HTERT RPE-1 (cell line): ENCODE data around the gene GLUD2.
"Not testable (repeated sequence)": the region's sequence is repeated elsewhere in the genome, so short reads cannot be mapped to it uniquely, and the experiment has no call there.

Experiments used
- in situ Hi-C: fragments of 300-500 bp; cut with MboI; formaldehyde crosslinking; loops from 4 replicates; pipeline ENCODE4 v1.14.3; 2020; ENCODE audit warnings: low sequenced_read_pairs

GLUD2 gene

DNA sequence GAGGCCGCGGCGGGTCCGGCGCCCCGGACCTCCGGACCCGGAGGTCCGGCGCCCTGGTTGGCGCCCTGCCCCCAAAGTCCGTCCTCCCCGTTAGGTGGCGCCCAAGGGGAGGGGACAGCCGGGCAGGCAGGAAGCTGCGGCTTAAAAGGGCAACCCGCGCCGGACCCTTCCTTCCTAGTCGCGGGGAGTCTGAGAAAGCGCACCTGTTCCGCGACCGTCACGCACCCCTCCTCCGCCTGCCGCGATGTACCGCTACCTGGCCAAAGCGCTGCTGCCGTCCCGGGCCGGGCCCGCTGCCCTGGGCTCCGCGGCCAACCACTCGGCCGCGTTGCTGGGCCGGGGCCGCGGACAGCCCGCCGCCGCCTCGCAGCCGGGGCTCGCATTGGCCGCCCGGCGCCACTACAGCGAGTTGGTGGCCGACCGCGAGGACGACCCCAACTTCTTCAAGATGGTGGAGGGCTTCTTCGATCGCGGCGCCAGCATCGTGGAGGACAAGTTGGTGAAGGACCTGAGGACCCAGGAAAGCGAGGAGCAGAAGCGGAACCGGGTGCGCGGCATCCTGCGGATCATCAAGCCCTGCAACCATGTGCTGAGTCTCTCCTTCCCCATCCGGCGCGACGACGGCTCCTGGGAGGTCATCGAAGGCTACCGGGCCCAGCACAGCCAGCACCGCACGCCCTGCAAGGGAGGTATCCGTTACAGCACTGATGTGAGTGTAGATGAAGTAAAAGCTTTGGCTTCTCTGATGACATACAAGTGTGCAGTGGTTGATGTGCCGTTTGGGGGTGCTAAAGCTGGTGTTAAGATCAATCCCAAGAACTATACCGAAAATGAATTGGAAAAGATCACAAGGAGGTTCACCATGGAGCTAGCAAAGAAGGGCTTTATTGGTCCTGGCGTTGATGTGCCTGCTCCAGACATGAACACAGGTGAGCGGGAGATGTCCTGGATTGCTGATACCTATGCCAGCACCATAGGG, at the start of gene GLUD2:
Gene GLUD2, plus strand, starts transcription at position 170 of the 979 bp plus-strand sequence. Its CDS starts 75 bp downstream, at position 245.
- in situ Hi-C loops: not testable (repeated sequence)

DNA sequence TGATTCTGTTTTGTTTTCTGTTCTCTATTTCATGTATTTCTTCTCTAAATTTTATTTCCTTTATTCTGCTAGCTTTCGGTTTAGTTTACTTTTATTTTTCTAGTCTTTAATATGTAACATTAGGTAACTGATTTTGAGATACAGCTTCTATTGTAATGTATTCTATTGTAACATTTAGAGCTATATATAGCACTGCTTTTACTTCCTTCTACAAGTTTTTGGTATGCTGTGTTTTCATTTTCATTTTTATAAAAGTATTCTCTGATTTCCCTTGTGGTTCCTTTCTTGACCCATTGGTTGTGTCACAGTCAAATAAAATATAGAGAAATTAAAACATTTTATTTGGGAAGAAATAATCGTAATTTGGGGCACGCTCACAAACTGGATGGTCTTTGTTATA, 48.0 kb upstream of the GLUD2 start:
- in situ Hi-C loops: no loop called here

DNA sequence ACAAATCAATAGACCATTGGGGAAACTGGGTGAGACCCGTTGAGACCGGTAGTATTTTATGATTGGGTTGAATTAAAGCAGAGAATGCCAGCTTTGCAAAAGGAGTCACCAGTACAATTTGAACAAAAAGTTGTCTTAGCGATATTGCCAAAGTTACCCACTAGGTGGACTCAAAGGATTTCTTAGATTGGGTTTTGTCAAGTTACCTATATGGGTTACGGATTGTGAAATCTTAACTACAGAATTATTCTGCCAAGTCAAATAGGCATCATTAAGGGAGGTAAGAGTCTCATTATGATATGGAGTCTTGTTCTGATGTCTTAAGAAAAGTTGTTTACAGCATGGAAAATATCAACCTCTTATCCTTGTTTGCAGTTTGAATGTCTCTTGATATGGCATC, 46.8 kb upstream of the GLUD2 start:
- in situ Hi-C loops: no loop called here

DNA sequence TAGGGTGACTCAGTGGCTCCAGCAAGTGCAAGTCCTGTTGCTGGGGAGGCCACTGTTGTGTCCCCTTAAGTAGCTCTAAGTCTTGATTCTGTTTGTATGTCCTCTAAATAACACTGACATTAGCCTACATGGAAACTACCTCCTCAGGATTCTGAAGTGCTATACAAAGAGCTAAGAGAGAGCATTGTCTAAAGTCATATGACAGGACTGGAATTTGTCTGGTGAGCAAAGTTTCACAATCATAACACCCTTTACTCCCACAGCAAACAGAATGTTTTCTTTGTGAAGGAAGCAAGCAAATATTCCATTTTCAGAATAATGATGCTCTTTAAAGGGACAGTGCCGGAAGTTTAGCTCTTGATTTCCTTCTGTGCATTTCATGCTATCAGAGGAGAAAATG, 38.5 kb upstream of the GLUD2 start:
- in situ Hi-C loops: no loop called here

DNA sequence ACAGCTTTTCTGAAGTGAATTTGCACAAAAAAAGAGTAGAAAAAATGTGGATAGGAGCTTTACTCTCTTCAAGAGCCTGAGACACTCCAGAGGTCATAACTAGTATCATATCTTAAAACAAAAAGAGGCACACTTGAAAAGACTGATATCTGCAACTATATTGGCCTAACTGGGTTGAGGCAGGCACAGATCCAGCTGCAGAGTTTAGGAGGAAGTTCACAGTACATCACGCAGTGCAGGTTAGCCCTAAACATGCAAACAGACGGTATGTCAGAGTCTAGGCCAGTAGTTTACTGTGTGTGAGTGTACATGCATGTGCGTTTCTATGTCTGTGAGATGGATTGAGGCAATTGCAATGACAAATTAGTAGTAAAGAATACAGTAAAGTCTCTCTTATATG, 37.6 kb upstream of the GLUD2 start:
- in situ Hi-C loops: no loop called here

DNA sequence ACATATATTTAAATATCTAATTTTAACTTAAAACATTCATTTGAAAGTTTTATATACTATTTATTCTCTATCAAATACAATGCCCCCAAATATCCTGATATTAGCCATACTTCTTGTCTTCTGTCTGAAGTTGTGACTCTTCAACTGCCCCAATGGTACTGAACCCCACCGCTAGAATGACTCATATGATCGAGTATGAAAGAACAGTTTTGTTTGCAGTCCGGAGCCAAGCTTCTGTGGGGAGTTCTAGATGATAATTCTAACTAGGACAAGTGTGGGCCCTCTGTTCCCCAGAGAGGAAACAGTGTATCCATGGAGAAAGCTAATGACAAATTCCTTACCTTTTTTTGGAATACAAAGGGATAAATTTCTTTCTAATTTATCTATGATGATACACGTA, 37.2 kb upstream of the GLUD2 start:
- in situ Hi-C loops: no loop called here

DNA sequence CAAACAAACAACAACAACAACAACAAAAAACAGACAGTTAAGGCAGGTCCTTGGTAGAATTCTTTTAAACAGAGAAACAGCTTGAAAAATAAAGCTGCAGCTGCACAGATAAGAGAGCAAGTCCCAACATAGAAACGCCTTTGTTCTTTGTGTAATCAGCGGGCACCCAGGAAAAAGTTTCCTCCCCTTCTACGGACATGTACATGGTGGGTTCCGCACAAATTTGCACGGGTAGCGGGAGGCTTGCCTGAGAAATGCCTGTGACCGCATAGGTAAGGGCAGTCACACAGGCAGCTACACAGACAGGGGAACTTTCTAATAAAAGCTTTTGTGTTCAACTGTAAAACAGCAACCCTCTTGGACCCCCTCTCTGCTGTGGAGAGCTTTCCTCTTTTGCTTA, 36.2 kb upstream of the GLUD2 start:
- in situ Hi-C loops: no loop called here

DNA sequence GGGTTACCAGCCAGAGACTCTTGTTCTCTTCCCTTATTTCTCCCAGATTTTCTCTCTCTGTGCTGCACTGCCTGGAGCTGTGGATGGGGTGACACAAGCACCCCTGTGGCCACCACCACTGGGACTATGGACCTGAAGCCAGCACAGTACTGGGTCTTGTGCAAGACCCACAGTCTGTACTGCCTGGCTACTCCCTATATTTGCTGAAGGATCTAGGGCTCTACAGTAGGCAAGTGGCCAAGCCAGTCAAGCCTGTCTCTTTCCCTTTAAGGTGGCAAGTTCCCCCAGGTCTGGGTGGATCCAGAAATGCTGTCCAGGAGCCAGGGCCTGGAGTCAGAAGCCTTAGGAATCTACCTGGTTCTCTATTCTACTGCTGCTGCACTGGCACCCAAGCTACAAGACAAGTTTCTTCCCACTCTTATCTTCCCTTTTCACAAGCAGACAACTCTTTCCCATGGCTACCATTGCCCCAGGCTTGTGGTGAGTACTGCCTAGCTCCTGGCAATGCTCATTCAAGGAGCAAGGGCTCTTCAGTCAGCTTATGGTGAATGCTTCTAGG, 33.4 kb upstream of the GLUD2 start:
- in situ Hi-C loops: no loop called here

DNA sequence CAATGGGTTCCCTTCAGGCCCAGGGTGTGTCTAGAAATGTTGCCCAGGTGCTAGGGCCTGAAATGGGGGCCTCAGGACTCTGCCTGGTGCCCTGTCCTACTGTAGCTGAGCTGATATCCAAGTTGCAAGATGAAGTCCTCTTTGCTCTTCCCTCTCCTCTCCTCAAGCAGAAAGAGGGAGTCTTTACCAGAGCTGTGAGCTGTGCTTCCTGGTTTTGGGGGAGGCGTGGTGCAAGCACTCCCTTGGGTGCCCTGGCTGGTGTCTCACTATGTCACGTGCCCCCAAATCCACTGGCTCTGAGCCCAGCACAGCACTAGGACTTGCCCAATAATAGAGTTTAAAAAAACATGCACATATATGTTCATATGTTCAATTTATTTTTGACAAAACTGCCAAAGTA, 32.6 kb upstream of the GLUD2 start:
- in situ Hi-C loops: no loop called here

DNA sequence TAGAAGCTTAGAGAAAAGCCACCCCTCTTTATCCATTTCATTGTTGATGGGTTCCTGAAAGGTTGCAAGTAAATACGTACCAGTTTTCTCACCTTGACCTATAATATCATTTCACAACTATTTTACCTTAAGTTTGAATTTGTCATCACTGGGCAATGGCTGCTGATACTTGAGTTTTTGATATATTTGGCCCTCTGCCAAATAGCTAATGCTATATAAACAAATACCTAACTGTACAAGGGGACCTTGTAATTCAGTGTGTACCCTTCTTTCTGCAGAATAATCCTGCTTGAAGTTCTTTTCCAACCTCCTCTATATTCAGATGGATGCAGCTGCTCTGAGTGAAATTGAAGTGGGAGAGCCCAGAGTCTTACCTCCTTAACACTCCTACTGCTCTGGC, 19.0 kb upstream of the GLUD2 start:
- in situ Hi-C loops: no loop called here

DNA sequence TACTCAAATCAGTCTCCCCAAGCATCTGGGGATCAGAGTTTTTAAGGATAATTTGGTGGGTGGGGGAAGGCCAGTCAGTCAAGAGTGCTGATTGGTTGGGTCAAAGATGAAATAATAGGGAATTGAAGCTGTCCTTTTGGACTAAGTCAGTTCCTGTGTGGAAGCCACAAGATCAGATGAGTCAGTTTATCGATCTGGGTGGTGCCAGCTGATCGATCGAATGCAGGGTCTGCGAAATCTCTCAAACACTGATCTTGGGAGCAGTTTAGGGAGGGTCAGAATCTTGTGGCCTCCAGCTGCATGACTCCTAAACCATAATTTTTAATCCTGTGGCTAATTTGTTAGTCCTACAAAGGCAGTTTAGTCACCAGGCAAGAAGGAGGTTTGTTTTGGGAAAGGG, 17.3 kb upstream of the GLUD2 start:
- in situ Hi-C loops: no loop called here

DNA sequence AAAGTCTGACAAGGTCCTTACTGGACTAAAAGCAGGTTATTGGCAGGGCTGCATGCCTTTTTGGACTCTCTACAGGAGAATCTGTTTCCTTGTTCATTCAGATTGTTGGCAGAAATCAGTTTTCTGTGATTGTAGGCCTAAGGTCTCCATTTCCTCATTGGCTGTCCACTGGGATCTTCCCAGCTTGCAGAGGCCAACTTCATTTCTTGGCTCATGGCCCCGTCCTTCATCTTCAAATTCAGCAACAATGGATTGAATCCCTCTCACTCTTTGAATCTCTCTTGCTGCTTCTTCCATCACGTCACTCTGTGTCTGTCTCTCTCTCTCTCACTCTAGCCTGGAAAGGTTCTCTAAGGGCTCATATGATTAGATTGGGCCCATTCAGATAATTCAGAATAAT, 14.9 kb upstream of the GLUD2 start:
- in situ Hi-C loops: no loop called here

DNA sequence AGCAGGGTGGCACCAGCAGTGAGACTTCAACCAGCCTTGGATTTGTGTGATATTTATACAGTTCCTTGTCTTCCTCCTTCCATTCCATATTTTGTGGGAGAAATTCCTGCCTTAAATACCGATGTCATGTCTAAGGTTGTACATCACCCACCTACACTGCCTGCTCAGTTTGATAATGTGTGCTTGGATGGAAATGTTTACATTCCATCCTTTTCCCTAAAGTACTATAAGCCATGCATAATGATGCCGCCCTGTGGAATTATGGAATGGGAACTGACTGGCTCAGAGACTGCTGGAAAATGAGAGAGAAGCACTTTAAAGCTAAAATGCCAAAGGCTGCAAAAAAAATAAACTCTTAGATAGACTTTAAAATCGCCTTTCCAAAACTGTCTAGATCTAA, 11.3 kb upstream of the GLUD2 start:
- in situ Hi-C loops: no loop called here

DNA sequence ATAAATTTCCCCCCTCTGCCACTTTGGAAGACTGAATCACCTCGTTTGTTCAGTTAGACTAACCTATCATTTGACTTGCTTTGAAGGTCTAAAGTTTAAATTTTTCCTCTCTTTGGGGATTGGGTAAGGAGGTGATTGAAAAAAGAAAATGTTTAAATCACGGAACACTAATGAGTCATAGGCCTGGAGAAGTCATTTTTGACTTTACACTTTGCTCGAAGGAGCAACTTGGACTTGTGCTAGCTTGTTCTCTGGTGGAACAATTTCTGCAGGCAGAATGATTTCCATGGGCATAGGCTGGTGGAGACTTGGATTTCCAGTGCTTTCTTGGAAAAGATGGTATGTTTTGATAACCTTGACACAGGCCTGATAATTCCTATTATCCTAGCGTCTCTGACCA, 10.5 kb upstream of the GLUD2 start:
- in situ Hi-C loops: no loop called here

DNA sequence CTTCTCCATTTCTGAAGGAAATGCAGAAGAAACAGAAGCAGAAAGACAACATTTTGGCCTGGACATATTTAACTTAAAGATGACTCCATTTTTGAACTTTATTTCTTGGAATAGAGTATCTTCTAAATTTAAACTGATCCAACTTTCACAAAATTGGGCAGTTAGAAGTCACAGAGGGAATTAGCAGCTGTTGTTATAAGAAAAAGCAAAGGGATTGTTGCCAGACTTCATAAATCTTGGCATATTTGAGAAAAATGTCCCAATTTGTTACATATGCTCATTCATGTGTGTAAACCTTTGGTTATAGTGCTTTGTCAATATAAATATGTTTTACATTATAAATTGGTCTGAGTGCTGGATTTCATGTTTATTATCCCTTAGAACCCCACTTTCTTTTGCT, 3.4 kb downstream of the GLUD2 start:
- in situ Hi-C loops: no loop called here

DNA sequence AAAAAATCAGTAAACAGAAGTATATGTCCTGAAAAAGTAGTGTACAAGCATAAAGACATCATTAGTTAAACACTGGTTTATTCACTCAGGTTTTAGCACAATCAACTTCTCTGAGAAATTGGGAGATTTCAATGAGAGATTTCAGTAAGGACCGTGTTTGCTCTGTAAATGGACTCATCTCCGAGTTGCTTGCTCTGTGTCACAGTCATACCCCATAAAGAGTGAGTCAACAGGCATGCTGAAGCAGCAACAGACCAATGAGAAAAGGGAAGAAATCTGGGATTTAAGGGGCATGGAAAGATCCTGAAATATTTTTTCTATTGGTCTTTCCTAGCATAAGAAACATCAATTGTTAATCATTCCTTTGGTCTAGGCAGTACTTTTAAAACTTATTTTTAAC, 4.7 kb downstream of the GLUD2 start:
- in situ Hi-C loops: no loop called here

DNA sequence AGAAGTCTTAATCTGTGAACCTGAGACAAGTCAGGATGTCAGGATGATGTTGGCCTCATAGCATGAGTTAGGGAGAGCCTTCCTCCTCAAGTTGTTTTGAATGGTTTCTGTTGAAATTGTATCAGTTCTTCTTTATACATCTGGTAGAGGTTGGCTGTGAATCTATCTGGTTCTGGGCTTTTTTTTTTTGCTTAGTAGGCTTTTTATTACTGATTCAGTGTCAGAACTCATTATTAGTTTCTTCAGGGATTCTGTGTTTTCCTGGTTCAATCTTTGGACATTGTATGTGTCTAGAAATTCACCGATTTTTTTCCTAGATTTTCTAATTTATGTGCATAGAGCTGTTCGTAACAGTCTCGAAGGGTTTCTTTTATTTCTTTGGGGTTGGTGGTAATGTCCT, 14.9 kb downstream of the GLUD2 start:
- in situ Hi-C loops: no loop called here

DNA sequence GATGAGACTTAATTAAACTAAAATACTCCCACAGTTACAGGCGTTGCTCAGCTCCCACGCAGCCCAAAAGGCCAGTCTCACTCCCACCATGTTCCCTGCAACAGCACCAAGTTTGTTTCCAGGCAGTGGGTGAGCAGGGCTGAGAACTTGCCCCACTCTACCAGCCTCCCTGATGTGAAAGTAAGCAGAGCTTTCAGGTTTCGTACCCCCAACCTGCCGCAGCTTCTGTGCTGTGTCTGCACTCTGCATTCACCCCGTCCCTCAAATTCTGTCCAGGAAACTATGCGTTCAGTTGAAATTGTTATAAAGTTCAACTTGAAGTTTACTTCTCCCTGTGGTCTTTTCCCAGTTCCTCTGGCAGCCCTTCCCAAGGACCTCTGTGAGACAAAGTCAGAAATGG, 17.2 kb downstream of the GLUD2 start:
- in situ Hi-C loops: no loop called here

DNA sequence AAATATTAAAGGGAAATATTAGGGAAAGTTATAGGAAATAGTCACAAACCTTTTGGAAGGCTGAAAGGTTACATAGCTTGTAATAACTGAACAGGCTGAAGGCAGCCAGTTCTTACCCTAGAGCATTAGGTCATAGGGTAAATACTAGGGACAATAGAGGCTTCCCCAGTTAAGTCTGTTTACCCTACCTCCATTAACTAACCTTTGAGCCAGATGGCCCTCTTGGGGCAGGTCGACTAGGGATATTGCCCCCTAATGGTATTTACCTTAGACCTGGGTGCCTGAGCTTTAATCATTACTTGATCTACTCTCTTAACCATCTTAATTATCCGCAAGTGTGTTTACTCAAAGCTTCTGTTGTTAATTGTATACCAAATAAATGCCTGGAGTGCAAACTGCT, 36.8 kb downstream of the GLUD2 start:
- in situ Hi-C loops: not testable (repeated sequence)

DNA sequence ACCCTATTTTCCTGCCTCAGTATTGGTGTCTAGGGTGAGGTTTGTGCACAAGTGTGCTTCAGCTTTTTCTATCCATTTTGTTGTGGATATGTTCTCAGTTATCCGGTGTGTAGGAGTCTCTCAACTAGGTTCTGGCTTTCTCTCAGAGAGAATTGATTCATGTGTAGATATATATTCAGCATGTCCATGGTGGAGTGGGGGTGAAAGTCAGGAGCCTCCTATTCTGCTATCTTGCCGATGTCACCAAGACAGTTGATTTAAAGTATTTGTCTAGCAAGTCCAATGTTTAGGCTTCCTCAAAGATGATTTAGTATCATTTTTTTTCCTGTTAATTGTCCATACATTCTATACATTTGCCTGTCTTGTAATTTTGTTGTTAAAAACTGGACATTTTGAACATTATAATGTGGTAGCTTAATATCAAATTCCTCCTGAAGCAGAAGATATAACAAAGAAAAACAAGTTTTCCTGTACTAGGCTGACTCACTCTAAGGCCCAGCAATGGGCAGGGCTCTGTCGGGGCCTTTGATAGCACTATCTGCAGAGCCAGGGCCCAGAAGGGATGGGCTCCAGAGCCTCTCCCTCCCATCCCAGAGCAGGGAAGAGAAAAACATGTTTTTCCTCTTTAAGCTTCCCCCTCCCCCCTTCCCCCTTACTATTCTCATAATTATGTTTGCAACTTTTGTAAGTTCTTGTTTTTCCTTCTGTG, 37.6 kb downstream of the GLUD2 start:
- in situ Hi-C loops: no loop called here

DNA sequence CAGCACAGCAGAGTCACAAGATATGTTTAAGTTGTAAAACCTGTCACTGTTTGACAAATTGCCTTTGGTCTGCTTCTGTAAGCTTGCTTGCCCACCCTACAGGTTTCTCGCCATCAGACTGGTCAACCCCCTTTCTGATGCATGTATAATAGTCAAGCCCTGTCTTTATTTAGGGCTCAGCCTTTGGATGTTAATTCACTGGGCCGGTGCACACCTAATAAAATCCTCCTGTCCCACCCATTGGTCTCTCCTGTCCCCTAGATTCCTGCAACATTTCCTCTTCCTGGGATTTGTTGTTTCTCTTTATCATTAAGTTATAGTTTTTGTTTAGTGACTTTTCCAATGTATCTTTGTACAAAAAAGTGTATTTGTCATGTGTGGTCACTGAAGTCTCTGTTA, 38.2 kb downstream of the GLUD2 start:
- in situ Hi-C loops: no loop called here

DNA sequence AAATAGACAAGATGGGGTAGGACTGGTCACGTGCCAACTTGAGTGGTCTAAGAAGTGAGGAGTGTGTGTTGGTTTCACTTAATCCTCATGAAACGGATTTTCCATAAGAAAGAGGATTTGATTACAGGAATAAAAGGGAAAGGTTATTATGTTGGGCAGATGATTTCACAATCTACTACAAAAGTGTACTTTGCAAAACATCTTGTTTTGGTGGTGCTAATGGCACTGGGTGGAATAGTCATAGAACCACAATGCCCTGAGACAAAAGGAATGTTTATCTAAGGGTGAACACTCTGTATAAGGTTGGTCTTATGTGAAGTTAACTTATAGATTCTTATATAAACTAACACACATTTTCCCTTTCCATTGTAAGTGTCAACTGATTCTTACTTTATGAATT, 45.6 kb downstream of the GLUD2 start:
- in situ Hi-C loops: no loop called here
